ENCODE results near the gene CD226. TPM values are rescaled to one million over a fixed set of nuclear protein-coding genes. Genes with fewer than 3 reads are reported as not detected.

CD226 gene
- total RNA-seq, 1 experiment from 2014 or later = 1.2 TPM

DNA sequence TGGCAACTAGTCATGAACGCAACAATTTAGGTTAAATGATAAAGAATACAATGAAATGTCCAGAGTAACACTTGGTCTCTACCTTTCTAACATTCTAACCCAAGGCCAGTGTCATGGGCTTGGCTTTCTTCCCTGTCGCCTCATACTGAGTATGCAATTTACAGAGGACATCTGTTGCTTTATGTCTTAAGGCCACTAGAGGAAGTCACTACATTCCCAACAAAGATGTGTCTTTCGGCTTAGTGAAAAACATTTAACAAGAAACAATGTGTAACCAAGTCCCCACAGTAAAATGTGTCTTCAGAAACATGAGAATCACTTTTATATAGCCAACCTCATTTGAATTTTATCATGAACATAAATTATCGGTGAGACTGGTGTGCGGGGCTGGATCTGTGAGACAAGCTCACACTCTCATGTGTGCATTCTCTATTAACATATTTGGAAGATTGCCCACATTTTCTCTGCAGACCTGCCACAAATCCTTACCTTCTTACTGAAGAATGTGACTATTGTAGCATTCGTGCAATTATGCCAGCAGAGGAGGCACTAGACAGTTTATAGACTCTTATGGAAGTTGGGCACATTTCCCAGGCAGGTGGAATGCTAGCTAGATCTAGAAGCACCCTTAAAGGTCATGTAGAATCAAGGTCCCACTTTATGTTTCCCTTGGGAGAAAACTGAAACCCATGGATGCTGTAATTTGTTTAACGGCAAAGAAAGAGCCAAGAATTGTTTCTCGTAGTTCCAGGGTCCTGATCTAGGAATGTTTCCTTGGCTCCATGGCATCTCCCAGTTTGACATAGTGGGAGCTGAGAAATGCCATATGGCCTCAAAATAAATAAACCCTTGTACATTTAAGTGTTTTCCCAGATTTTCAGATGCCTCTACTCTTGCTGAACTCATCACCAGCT is 101.8 kb downstream of the CD226 start:
- H3K4me1 ChIP-seq (ENCODE audit: control insufficient read depth in 1 of 2, insufficient read depth in 2 of 2, low read length in 2 of 2) = no peaks in the 10 kb centered on the region
- H3K9me3 ChIP-seq (ENCODE audit: control insufficient read depth in 1 of 2, insufficient read depth in 1 of 2, low read depth in 1 of 2, low read length in 2 of 2) = no peaks in the 10 kb centered on the region
- H3K27ac ChIP-seq (ENCODE audit: low read depth, low read length) = no peak overlapping the region
- H3K9ac ChIP-seq (ENCODE audit: low read length) = no peak overlapping the region
- H3K27me3 ChIP-seq (ENCODE audit: insufficient read depth, low read length) = 0 out of 2 replicates have a peak, but pooled peaks cover 7% of the 10 kb centered on the region
- CTCF ChIA-PET = no interaction called here
- POLR2A ChIA-PET = no interaction called here
- no peak overlapping the region for H3K4me2 ChIP-seq (ENCODE audit: low read length)
- no peaks in the 10 kb centered on the region for H4K20me1 ChIP-seq (ENCODE audit: insufficient read depth)
- no peaks in the 10 kb centered on the region for H3K9me2 ChIP-seq (ENCODE audit: insufficient read depth)
- H2AFZ ChIP-seq (ENCODE audit: low read depth, low read length, poor library complexity, severe bottlenecking) = no peak overlapping the region
- no peaks in the 10 kb centered on the region for H3K36me3 ChIP-seq (ENCODE audit: control insufficient read depth in 1 of 2, insufficient read depth in 2 of 2, low read length in 2 of 2)
- ATAC-seq (peak; percentile 42; the same call in 1 of the 2 replicates), DNase-seq (ENCODE audit: low read depth, low spot score) (no peak)
- no peaks in the 10 kb centered on the region for H3K79me2 ChIP-seq (ENCODE audit: insufficient read depth, low read length)
- H3K4me3 ChIP-seq (replicated peaks in 1 of 2; ENCODE audit: low read depth in 1 of 2, low read length in 2 of 2) = no peak overlapping the region
- intact Hi-C loops (cut with micrococcal nuclease) = no loop called here
- BruUV-seq (replicated peaks) = no TSS peak
- RAD21 ChIA-PET (ENCODE audit: low non-redundant PET in 1 of 2, low total read pairs in 2 of 2, uncharacterized antibody in 2 of 2, unreplicated experiment in 2 of 2) = no interaction called here
- TF ChIP-seq RAD21 (IDR thresholded peaks at IDR 0.05; ENCODE audit: low read depth) = peak; percentile 5; the same call in 1 of the 2 replicates
- TF ChIP-seq, protein P1, sequence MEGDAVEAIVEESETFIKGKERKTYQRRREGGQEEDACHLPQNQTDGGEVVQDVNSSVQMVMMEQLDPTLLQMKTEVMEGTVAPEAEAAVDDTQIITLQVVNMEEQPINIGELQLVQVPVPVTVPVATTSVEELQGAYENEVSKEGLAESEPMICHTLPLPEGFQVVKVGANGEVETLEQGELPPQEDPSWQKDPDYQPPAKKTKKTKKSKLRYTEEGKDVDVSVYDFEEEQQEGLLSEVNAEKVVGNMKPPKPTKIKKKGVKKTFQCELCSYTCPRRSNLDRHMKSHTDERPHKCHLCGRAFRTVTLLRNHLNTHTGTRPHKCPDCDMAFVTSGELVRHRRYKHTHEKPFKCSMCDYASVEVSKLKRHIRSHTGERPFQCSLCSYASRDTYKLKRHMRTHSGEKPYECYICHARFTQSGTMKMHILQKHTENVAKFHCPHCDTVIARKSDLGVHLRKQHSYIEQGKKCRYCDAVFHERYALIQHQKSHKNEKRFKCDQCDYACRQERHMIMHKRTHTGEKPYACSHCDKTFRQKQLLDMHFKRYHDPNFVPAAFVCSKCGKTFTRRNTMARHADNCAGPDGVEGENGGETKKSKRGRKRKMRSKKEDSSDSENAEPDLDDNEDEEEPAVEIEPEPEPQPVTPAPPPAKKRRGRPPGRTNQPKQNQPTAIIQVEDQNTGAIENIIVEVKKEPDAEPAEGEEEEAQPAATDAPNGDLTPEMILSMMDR (IDR thresholded peaks at IDR 0.05 in 2 of 3, conservative IDR thresholded peaks at IDR 0.05 in 1 of 3; ENCODE audit: borderline replicate concordance in 1 of 3, insufficient read depth in 1 of 3, low read depth in 2 of 3, low read length in 2 of 3) = 0 out of 6 replicates have a peak, but pooled peaks of 1 of the 3 experiments have one; percentile 21
- TF ChIP-seq, protein P2, sequence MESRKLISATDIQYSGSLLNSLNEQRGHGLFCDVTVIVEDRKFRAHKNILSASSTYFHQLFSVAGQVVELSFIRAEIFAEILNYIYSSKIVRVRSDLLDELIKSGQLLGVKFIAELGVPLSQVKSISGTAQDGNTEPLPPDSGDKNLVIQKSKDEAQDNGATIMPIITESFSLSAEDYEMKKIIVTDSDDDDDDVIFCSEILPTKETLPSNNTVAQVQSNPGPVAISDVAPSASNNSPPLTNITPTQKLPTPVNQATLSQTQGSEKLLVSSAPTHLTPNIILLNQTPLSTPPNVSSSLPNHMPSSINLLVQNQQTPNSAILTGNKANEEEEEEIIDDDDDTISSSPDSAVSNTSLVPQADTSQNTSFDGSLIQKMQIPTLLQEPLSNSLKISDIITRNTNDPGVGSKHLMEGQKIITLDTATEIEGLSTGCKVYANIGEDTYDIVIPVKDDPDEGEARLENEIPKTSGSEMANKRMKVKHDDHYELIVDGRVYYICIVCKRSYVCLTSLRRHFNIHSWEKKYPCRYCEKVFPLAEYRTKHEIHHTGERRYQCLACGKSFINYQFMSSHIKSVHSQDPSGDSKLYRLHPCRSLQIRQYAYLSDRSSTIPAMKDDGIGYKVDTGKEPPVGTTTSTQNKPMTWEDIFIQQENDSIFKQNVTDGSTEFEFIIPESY (IDR thresholded peaks at IDR 0.05; ENCODE audit: extremely low read depth, insufficient replicate concordance, low read length) = no peak

Data from HCT116 (cell line).